GM18858 (cell line): ENCODE results near the gene ALLC.

Experiments
- ATAC-seq: cut with Tn5 transposase; IDR thresholded peaks from one replicate; pipeline ENCODE4 v1.9.1; 2021; ENCODE audit not compliant: unreplicated experiment

Gene ALLC

DNA sequence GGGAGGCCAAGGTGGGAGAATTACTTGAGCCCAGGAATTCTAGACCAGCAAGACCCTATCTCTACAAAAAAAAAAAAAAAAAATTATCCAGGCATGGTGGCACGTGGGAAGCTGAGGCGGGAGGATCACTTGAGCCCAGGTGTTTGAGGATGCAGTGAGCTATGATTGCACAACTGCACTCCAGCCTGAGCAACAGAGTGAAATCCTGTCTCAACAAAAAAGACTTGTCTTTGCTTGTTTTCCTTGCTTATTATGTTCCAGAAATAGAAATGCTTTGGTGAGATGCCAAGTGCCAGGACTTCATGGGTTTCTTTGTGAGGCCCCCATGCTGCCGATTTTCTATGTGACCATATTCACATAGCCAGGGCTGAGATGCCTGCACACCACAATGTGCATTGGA lies 54.4 kb downstream of the ALLC start:
- no peak for ATAC-seq

DNA sequence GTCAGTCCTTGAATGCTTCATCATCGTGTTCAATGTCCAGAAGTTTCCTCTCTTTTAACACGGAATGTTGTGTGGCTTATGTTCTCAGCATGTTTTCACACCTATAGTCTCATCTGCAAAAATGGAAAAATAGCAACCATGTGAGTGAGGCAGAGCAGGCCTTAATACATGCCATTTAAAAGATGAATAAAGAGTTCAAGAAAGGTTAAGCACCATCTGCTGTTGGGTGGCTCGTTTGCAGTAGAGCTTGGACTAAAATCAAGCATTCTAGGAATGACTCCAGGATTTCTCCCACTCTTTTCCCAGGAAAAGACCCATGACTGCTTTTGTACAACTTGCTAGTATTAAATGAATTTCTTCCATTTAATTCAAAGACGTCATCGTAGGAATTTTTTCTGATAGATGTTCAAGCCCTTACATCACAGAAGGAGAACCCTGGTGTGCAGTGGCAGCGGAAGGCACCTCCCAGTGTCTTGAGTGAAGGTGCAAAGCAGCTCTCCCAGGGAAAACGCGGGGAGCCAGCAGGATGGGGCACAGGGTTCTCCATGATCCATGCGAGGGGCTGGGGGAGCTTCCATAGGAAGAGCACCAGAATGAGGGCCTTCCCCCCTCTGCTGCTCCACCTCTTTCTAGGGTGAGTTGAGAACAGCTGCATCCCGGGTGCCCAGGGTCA lies 55.0 kb downstream of the ALLC start:
- ATAC-seq: no peak

DNA sequence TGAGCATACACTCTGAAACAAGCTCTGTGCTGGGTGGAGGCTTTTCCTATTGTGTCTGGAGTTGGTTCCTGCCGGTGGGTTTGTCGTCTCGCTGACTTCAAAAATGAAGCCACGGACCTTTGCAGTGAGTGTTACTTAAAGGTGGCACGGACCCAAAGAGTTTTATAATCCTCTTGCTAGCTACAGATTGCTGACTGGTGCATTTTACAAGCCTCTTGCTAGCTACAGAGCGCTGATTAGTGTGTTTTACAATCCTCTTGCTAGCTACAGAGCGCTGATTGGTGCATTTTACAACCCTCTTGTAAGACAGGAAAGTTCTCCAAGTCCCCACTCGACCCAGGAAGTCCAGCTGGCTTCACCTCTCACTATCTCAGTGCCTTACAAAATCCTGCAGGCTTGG lies 60.7 kb downstream of the ALLC start:
- ATAC-seq: no peak

DNA sequence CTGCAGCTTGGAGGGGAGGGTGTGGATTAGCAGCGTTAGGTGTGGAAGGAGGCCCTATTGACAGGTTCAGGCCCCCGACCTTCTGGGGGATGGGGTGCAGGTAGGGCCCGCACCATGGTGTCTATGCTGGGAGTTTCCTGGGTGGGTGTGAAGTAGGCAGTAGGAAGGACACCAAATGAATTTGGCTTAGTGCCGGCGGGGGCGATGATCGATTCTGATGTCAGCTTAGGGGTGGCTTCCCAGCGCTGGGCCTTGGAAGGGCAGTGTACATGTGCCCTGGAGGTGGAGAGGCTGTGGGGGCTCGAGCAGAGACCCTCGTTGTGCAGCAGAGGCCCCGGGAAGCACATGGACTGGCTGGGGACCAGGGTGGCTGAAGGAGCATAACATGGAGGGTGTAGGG lies 67.0 kb downstream of the ALLC start:
- ATAC-seq: no peak

DNA sequence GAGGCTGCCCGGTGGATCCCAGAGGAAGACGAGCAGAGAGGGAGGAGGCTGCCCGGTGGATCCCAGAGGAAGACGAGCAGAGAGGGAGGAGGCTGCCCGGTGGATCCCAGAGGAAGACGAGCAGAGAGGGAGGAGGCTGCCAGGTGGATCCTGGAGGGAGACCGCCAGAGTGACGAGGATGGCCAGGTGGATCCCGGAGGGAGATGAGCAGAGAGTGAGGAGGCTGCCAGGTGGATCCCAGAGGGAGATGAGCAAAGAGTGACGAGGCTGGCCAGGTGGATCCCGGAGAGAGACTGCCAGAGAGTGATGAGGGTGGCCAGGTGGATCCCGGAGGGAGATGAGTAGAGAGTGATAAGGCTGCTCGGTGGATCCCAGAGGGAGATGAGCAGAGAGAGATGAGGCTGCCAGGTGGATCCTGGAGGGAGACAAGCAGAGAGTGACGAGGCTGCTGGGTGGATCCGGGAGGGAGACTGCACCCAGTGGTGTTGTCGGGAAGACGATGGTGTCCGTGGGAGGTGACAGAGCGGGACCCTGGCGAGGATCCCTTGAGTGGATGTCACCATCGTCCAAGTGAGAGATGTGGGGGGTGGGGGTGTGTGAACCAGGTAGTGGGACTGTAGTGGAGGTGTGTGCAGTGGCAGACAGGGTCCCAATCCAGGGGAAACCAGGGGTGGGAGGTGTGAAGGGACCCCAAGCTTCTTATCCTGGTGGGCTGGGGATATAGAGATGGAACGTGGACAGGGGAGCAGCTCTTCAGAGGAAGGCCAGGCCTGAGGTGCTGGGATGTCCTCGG lies 67.7 kb downstream of the ALLC start:
- no peak for ATAC-seq

DNA sequence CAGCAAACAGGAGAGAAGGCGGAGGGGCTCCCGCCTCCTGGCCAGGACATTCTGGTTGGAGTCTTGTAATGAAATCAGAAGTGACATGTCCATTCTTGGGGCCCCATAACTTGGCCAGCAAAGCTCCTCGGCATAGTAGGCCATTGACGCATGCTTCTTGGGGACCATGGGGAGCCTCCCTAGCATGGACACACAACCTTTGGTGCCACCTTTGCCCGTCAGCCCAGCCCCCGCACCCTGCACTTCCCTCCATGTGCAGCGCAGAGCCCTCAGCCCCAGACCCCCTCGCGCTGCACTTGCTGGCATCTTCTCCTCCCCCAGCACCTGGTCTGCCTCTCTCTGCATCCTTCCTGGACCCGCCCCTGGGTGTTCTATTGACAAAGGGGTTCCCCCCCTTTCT lies 68.5 kb downstream of the ALLC start:
- no peak for ATAC-seq

DNA sequence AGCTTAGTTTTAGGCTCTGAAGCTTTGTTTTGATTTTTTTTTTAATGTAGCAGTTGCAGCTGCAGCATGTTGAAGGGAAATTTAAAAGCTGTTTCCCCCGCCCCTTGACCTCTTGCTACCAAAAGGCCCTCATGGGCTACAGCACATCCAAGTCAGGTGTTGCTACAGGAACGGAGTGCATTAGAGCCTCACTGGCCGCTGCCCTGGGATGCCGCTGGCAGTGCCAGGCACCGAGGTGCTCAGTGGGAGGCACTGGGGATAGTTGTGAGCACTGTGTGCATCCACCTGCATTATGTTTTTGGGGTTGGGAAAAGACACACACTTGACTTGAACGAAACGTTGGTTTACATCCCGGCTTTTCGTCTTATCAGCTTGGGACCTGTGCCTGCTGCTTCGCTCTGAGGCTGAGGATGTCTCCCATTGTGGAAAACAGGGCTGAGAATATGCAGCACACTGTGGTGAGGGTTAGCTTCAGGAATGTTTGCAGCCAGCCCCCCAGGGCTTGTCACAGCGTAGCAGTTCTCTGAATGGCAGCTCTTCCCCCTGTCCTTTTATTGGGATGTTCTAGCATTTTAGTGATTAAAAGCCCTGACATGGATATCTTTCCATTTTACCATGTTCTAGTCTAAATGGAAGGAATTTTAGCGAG lies 69.5 kb downstream of the ALLC start:
- no peak for ATAC-seq

DNA sequence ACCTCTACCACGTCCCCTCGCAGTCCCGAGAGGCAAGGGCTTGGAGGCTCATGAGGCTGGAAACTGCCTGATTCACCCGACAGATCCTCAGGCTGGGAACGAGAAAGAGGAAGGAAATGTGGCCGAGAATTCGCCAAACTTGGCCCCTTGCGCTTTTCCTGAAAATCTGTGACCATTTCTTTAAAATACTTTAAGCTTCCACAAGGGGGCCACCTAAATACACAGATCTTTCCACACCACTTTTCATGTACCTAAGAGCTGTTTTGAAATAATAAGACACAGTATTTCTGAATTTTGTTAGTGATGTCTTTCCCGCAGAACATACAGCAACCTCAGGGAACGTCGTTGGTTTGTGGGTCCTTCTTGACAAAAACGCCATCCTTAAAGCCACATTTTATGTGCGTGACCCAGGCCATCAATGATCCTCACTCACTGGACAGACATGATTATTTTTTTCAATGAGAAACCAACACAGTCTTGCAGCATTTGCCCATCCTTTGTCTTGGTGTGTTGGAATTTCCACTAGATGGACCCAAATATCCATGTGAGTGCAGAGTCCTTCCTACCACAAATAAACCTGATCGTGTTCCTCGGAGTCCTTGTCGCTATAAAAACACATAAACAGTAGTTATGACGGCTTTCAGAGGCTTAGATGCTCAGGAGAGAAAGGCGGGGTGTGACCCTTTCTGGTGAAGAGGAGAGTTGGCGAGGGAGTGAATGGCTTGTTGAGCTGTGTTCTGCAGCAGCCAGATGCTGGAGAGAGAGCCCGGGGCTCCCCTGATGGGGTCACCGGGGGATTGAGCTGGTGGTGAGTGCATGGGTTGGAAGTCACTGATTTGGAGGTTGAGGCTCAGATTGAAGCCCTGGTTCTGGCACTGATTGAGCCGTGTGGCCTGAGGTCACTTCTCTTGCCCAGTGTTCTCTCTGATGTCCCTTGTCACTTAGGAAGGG lies 70.4 kb downstream of the ALLC start:
- no peak for ATAC-seq

DNA sequence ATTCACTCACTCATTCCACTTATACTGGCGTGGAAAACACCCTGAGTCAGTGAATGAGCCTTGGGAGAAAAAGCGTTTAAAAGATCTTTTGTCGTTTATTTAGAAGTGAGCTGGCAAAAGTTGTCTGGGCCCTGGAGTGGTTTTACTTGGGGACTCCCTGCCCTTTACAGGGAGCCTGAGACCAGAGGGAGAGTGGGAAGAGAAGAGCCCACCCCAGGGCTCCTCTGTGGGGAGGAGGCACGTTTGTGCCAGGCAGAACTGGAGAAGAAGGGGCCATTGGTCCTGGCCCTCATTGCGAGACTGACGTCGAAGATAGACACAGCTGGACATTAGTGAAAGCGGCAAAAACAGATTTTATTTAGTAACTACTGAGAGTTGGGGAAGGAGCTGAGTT lies 71.1 kb downstream of the ALLC start:
- no peak for ATAC-seq

DNA sequence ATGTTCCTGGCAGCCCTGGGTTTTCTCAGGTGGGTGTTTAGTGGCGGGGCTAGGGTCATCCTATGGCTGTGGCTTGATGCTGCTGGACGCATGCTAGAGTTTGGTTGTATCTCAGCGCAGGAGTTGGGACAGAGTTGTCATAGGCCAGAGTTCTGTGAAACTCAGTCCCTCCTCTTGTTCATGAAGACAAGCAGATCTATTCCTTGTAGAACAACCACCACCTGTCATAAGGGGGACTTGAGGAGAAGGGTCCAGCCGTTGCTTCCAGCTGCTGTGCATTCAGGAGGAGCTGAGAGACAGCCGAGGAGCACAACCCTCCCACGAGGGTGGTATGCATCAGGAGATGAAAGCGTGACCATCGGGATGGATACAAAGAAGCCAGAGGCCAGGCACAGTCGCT lies 71.8 kb downstream of the ALLC start:
- no peak for ATAC-seq

DNA sequence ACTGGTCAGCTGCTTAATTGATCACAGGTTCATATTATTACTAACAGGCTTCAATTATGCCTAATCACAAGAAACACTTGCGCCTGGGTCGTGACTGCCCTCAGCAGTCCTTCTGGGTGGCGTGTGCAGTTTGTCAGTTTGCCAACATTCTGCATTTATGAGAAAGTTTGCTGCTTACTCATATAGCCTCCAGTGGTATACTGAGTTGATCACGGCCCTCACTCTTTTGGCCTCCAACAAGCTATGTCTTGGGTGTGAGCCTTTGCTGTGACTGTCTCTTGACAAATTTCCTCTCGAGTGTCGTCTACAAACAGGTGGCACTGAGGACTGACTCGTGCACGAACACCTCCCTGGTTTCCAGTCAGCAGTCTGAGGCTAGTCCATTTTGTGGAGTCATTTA lies 72.6 kb downstream of the ALLC start:
- ATAC-seq: no peak

DNA sequence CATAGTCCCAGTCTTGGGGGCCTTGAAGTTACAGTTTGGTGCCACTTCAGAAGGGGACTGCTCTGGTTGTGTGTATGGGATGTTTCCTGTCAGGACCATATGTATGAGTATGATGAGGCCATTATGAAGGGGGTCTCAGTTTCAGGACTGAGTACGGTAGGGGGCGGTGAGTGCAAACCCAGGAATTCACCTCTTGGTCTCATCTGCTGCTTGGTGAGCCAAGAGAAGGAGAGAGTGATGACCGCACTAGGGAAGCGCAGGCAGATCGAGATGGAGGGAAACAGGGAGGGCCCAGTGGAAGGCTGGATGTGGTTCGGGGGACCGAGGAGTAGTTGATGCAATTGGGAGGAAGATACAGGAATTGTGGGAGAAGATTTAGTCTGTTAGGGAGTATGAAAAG lies 73.8 kb downstream of the ALLC start:
- ATAC-seq: no peak

DNA sequence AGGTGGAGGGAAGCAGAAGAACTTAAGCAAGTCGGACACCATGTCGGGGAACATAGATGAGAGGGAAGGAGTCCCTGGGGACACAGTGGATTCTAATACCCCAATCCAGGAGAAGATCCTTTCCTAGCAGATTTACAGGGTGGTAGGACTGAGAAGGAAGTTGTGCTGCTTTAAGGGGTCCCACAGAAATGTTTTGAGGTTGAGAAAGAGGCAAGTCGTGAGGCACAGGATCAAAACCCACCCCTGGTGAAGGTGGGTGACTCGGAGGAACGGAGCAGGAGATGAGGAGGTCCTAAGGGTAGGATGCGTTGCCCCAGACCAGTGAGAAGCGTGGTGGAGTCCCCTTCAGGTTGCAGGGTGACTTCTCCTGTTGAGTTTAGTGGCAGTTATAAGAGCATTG lies 78.1 kb downstream of the ALLC start:
- ATAC-seq: no peak

DNA sequence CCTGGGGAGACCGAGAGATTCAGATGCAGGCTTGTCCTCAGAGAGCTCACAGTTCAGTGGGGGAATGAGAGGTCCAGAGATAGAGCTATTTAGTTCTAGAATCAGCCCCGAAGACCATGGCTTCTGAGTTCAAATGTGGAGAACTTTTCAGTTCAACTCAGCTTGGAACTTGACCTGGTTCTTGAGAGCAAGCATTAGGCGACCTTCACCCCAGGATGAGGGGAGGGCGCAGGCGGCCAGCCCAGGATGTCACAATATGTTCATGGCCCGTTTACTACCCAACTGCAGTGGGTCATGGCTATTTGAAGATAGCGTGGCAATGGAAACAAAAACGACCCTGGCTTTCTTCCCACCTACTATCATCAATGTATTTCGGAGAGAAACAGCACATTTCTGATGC lies 79.1 kb downstream of the ALLC start:
- ATAC-seq: no peak

DNA sequence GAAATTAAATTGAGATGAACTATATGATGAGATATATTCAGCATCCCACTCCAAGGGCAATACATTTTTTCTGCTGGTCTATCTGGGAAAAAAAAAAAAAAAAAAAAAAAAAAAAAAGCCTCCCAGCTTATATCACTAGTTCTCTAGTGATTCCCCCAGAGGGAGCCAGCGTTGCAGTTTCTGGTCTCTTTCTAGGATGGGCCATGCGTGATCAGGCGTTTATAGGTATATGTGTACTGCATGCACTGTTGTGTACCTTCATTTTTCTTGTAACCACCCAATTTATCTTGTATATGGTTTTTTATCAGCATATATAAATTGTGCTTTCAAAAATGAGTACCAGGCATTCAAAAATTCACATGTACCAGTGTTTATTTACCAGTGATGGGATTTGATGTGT lies 80.5 kb downstream of the ALLC start:
- no peak for ATAC-seq

DNA sequence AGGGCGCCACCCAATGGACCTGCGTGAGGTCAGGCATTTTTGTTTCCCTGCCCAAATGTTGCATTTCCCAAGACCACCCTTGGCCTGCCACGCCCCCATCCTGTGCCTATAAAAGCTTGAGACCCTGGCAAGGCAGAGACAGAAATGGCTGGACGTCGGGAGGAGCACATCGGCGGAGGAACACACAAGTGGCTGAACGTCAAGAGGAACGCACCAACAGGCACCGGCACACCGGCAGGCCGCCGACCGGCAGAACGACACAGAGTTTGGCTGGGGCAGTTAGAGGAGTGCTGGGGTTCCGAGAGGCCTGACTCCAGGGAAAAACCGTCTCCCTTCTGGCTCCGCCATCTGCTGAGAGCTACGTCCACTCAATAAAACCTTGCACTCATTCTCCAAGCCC lies 81.3 kb downstream of the ALLC start:
- no peak for ATAC-seq

DNA sequence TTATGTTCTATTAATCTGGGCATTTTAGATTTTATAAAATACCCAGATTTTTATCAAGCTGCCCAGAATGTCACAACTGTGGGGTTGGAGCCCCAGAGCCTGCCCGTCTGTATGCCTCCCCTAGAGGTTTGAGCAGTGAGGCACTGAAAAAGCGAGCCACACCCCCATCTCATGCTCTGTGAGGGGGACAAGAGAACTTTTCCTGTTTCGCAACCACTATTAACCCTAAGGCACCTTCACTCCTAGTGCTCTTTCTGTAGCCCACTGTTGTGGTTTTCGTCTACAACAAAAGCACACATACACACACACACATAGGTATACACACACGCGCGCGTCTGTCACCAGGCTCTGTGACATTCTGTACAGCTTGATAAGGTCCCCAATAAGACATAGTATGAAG lies 83.4 kb downstream of the ALLC start:
- no peak for ATAC-seq

DNA sequence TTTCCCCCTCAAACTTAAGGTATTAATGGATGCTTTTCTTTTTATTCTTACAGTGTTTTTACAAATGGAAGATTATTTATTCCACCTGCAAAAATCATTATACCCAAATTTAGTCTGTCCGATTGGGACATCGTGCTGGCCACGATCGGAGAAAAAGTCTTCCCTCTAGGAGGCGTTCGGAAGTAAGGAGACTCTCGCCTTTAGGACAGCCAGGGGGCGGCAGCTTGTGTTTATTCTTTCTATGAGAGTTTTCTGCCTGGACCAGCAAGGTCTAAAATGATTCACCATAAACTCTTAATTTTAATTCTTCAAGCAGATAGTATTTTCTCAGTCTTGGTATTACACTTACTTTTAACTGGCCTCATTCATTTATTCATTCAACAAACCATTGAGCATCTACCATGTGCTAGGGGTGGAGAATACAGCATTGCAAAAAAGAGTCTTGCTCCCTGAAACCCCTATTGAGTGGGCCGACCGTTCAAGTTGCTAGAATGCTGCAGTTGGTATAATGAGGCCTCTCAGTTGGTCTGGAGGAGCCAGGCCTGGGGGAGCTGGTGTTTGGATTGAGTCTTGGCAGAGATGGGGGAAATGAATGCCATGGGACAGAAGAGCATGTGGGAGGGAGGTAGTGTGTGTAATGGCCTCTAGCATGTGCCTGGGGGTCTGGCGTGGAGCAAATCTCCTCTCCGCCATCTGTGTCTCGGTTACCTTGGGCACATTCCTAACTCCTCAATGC lies 84.0 kb downstream of the ALLC start:
- ATAC-seq: no peak

DNA sequence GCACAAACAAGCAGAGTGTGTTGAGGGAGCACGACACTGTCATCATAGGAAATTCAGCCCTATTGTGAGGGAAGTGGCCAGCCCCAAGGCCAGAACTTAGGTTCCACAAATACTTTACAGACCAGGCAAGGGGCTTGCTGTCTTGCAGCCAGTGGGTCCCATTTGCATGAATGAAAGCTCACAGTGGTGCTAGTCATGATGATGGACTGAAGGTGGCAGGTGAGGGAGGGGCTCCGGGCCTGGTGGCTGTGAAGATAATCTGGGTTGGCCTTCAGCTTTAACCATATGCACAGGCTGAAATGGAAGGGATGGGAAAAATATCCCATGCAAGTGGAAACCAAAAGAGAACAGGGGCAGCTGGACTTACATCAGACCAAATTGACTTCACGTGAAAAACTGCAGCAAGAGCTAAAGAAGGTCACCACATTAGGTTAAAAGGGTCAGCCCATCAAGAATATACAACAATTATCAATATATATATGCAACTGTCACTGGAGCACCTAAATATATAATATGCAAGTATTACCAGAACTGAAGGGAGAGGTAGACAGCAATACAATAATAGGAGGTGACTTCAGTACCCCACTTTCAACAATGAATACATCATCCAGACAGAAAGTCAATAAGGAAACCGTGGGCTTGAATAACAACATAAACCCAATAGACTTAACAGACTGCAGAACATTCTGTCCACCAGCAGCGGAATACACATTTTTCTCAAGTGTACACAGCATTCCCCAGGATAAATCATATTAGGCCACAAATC lies 84.9 kb downstream of the ALLC start:
- no peak for ATAC-seq
